GM21526 (cell line): Measurements from ENCODE around the gene SYNPO2.
"Not testable (repeated sequence)": the region's sequence is repeated elsewhere in the genome, so short reads cannot be mapped to it uniquely, and the experiment has no call there.

Experiments
- ATAC-seq: cut with Tn5 transposase; IDR thresholded peaks from one replicate; pipeline ENCODE4 v1.9.1; 2021; ENCODE audit warnings: moderate library complexity; ENCODE audit not compliant: unreplicated experiment, low FRiP score

SYNPO2 gene

GRCh38 chr4:119027811-119028210, 139.2 kb downstream of the SYNPO2 start:
- no peak for ATAC-seq

DNA sequence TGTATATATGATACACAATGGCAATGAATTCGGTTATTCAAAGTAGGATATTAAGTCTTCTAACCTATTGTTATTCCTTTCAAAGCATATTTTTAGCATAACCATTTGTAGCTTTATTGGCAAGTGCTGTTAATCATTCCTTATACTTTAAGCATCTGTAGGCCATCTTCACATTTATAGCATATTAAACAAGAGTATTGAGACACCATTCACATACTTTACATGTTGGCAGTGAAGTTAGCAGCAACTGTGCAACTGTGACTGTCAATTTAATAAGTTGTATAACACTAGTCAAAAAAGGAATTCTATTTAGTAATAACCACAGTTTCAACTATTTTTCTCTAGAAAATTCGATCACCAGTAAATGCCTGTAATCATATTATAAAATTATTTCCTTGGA, 139.6 kb downstream of the SYNPO2 start:
- no peak for ATAC-seq

GRCh38 chr4:119029847-119030535, 141.3 kb downstream of the SYNPO2 start:
- no peak for ATAC-seq

- no peak for ATAC-seq
Observed at GRCh38 chr4:119030536-119030890, 141.9 kb downstream of the SYNPO2 start.

- no peak for ATAC-seq
Observed at GRCh38 chr4:119031218-119031617, 142.6 kb downstream of the SYNPO2 start.

- ATAC-seq = no peak
Observed at GRCh38 chr4:119032921-119033685, 144.4 kb downstream of the SYNPO2 start.

GRCh38 chr4:119034276-119035008, 145.8 kb downstream of the SYNPO2 start:
- ATAC-seq = no peak

GRCh38 chr4:119035951-119036737, 147.5 kb downstream of the SYNPO2 start:
- no peak for ATAC-seq

GRCh38 chr4:119037709-119038108, 149.1 kb downstream of the SYNPO2 start:
- no peak for ATAC-seq

- ATAC-seq = peak; percentile 60
Observed at GRCh38 chr4:119038116-119038841, 149.6 kb downstream of the SYNPO2 start.

- no peak for ATAC-seq
Observed at GRCh38 chr4:119039160-119039559, 150.5 kb downstream of the SYNPO2 start.

GRCh38 chr4:119039779-119040178, 151.1 kb downstream of the SYNPO2 start:
- ATAC-seq = no peak

DNA sequence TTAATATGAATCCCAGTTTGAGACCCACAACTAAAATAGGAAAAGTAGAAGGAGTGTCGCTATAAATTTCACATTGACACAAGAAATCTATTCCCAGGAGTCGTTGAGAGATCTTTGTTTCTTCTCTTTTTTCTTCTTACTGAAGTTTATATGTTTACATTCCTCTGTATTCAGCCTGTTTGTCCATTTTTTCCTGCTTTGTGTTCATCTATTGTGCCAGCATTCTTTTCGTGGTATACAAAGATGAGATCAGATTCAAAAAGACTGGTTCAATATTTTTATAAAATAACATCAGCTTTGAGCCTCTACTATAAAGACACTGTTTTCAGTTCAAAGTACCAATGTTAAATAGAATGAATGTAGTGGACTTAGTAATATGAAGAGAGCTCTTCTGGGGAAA, 151.6 kb downstream of the SYNPO2 start:
- ATAC-seq = no peak

GRCh38 chr4:119040694-119041185, 152.1 kb downstream of the SYNPO2 start:
- ATAC-seq = no peak

DNA sequence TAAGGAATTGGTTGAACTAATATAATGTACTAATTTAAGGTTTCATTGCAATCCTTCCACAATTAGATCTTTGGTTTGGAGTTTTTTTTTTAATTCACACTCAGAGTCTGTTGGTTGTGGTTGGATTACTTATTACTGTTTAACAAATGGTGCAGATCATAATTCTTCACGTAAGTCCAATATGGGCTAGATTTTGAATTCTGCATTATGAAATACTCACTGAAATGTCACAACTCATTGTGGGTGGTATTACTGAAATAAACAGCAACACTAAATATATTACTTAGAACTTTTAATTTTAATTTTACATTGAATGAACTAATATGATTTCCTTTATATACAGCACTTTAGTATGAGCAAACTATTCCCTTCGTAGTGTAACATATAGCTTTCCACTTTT, 152.7 kb downstream of the SYNPO2 start:
- no peak for ATAC-seq

DNA sequence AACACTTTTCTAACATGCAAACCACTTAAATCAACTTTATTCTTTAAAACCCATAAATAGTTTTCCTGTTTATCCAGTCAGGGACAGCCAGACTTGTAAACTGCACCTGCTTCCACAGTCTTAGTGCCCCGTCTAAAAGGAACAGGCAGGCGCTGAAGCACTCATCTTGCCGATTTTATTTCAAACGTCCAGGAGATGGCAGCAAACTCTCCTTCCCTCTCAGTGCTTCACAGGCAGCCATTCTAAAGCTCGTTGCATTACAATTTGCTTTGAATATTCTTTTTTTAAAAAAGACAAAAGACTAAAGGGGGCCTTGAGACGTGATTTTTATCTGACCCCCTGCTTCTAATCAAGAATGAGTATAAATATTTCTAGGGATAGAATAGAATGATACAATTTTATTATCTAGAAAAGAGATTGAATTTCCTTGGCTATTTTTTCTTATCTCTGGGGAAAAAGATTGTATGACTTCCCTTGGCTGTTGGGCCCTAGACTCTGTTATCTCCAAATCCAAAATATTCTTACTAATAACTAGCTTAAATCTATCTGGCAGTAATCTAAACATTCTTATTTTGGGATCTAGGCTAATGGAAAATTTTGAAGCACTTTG, 153.4 kb downstream of the SYNPO2 start:
- peak; percentile 88 for ATAC-seq

DNA sequence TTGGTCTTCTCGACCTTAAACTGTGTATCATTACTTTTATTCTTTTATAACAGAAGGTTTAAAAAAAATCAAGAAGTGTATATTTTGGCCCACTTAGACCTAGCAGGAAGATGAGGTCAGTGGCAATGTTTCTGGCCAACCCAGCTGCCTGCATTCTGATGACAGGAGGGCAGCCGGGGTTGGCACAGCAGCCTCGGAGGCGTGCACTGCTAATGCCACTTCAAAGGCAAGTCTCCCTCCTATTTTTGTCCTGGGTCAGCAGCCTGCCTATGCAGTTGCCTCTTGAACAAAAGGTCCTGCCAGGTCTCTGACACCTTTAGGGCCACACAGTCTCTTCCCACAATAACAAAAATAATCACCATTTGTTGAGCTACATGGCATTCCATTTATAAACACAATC, 157.6 kb downstream of the SYNPO2 start:
- no peak for ATAC-seq

DNA sequence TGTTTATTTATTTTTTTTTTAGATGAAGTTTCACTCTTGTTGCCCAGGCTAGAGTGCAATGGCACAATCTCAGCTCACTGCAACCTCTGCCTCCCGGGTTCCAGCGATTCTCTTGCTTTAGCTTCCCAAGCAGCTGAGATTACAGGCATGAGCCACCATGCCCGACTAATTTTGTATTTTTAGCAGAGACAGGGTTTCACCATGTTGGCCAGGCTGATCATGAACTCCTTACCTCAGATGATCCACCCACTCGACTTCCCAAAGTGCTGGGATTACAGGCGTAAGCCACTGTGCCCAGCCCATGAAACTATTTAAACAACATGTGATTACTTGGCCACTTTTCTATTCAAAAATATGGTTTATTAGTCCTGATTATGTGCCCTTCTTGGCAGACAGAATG, 158.4 kb downstream of the SYNPO2 start:
- not testable (repeated sequence) for ATAC-seq

- ATAC-seq = no peak
Observed at GRCh38 chr4:119048446-119048845, 159.8 kb downstream of the SYNPO2 start.
